HCT116 (cell line): Measurements from ENCODE around the gene RXFP4. TPM values are rescaled to one million over a fixed set of nuclear protein-coding genes. Genes with fewer than 3 reads are reported as not detected.

Experiments used
- ATAC-seq: fragments of 200-7000 bp; cut with Tn5 transposase; 2 replicates; pipeline ENCODE4 v1.9.1; 2020; ENCODE audit warnings: mild to moderate bottlenecking, moderate library complexity
- BruUV-seq: library from RNA; stranded (reverse); fragments of 400-500 nt; replicated peaks from 2 replicates; lab custom pipeline; 2021; lab: Mats Ljungman, UMichigan
- CTCF ChIA-PET: fragments of 300-600 bp; sonication (Branson Sonifier 250); formaldehyde crosslinking; loops from one replicate; lab custom pipeline; 2021; ENCODE audit warnings: antibody characterized with exemption; lab: Charles Lee
- POLR2A ChIA-PET: fragments of 300-600, 350-600 bp; sonication (Branson Sonifier 250); formaldehyde crosslinking; loops from one replicate; lab custom pipeline; 2021; ENCODE audit warnings: antibody characterized with exemption; lab: Charles Lee
- RAD21 ChIA-PET, 2 experiments: fragments of 300-600 bp; sonication (Branson Sonifier 250); formaldehyde crosslinking; loops; one replicate each; lab custom pipeline; 2023; ENCODE audit warnings: low total read pairs in 2 of 2; ENCODE audit not compliant: uncharacterized antibody in 2 of 2, unreplicated experiment in 2 of 2, low non-redundant PET in 1 of 2; lab: Charles Lee
- DNase-seq: peaks from one replicate; pipeline ENCODE4 v3.0.0-alpha.2; 2010; ENCODE audit warnings: low read depth, low spot score
- H2AFZ ChIP-seq: fragments of 200-600 bp; shearing (Covaris generic), sonication (generic); 2 replicates; pipeline ENCODE4 v1.6.1; 2017; ENCODE audit warnings: low read depth, mixed run types, mixed read lengths, antibody characterized with exemption, low read length; ENCODE audit not compliant: poor library complexity, severe bottlenecking
- H3K27ac ChIP-seq: 2 replicates; pipeline ENCODE4 v1.5.1; 2012; ENCODE audit warnings: low read depth, low read length
- H3K27me3 ChIP-seq: fragments of 200-600 bp; sonication (generic); 2 replicates; pipeline ENCODE4 v1.6.1; 2016; ENCODE audit warnings: mixed run types, low read length, mixed read lengths; ENCODE audit not compliant: insufficient read depth
- H3K36me3 ChIP-seq, 2 experiments: fragments of 200-500 bp in 1 of 2; fragments of 200-600 bp in 1 of 2; sonication (Bioruptor generic) in 1 of 2; sonication (generic) in 1 of 2; 2 replicates each; pipeline versions ENCODE4 v1.5.1 to v1.6.1; 2014 to 2016; ENCODE audit warnings: low read length in 2 of 2, inconsistent platforms in 1 of 2, mixed read lengths in 1 of 2, mixed run types in 1 of 2; ENCODE audit not compliant: insufficient read depth in 2 of 2, control insufficient read depth in 1 of 2
- H3K4me1 ChIP-seq, 2 experiments: fragments of 200-600 bp in 1 of 2; sonication (generic) in 1 of 2; 2 replicates each; pipeline versions ENCODE4 v1.5.1 to v1.6.1; 2012 to 2017; ENCODE audit warnings: low read length in 2 of 2, inconsistent platforms in 1 of 2, mild to moderate bottlenecking in 1 of 2, mixed read lengths in 1 of 2, mixed run types in 1 of 2, moderate library complexity in 1 of 2; ENCODE audit not compliant: insufficient read depth in 2 of 2, control insufficient read depth in 1 of 2
- H3K4me2 ChIP-seq: fragments of 200-600 bp; sonication (generic); 2 replicates; pipeline ENCODE4 v1.6.1; 2017; ENCODE audit warnings: mixed run types, low read length, mixed read lengths
- H3K4me3 ChIP-seq, 2 experiments: fragments of 200-600 bp in 1 of 2; sonication (generic) in 1 of 2; replicated peaks in 1 of 2; 2 replicates each; pipeline ENCODE4 v1.5.1; 2011 to 2016; ENCODE audit warnings: low read length in 2 of 2, control low read depth in 1 of 2, low read depth in 1 of 2, mild to moderate bottlenecking in 1 of 2, mixed read lengths in 1 of 2, mixed run types in 1 of 2
- H3K79me2 ChIP-seq: fragments of 200-600 bp; sonication (generic); 2 replicates; pipeline ENCODE4 v1.6.1; 2017; ENCODE audit warnings: mild to moderate bottlenecking, mixed run types, low read length, moderate library complexity, mixed read lengths; ENCODE audit not compliant: insufficient read depth
- H3K9ac ChIP-seq: fragments of 200-600 bp; sonication (generic); 2 replicates; pipeline ENCODE4 v1.6.1; 2016; ENCODE audit warnings: low read length, mixed read lengths
- H3K9me2 ChIP-seq: fragments of 200-600 bp; sonication (generic), shearing (Covaris generic); 2 replicates; pipeline ENCODE4 v1.6.1; 2017; ENCODE audit warnings: mixed run types, mild to moderate bottlenecking, moderate library complexity; ENCODE audit not compliant: insufficient read depth
- H3K9me3 ChIP-seq, 2 experiments: fragments of 200-500 bp in 1 of 2; fragments of 200-600 bp in 1 of 2; sonication (Bioruptor generic) in 1 of 2; sonication (generic) in 1 of 2; 2 replicates each; pipeline ENCODE4 v1.6.1; 2014 to 2017; ENCODE audit warnings: low read length in 2 of 2, mixed read lengths in 2 of 2, inconsistent platforms in 1 of 2, low read depth in 1 of 2, mild to moderate bottlenecking in 1 of 2, mixed run types in 1 of 2, moderate library complexity in 1 of 2; ENCODE audit not compliant: control insufficient read depth in 1 of 2, insufficient read depth in 1 of 2
- H4K20me1 ChIP-seq: fragments of 200-600 bp; sonication (generic), shearing (Covaris generic); 2 replicates; pipeline ENCODE4 v1.6.1; 2017; ENCODE audit warnings: mixed run types, mild to moderate bottlenecking, moderate library complexity; ENCODE audit not compliant: insufficient read depth
- CBX3 ChIP-seq: IDR thresholded peaks from 2 replicates; pipeline ENCODE4 v1.6.1; 2012; ENCODE audit warnings: low read depth
- EZH2 ChIP-seq: fragments of 200-600 bp; sonication (generic); IDR thresholded peaks from 2 replicates; pipeline ENCODE4 v1.6.1; 2017; ENCODE audit warnings: antibody characterized with exemption, mixed run types
- JUND ChIP-seq: IDR thresholded peaks from 2 replicates; pipeline ENCODE4 v1.6.1; 2012
- POLR2A ChIP-seq: IDR thresholded peaks from 2 replicates; pipeline ENCODE4 v1.7.0; 2011; ENCODE audit warnings: borderline replicate concordance; ENCODE audit not compliant: insufficient read depth, insufficient read length; ENCODE audit errors: extremely low read depth
- POLR2AphosphoS5 ChIP-seq: IDR thresholded peaks from 2 replicates; pipeline ENCODE4 v1.6.1; 2011; ENCODE audit warnings: mild to moderate bottlenecking, low read depth, low read length, moderate library complexity
- ZFX ChIP-seq: fragments of 450-650 bp; IDR thresholded peaks from 2 replicates; pipeline ENCODE4 v1.6.1; 2017
- intact Hi-C: fragments of 100-400 bp; cut with micrococcal nuclease; formaldehyde crosslinking; loops from 2 replicates; pipeline ENCODE4 v1.10.0; 2022
- total RNA-seq: library from RNA; stranded (reverse); gene quantifications from one replicate; pipeline ENCODE4 v1.2.1, GENCODE V29; 2021; ENCODE audit not compliant: unreplicated experiment
- TF ChIP-seq, protein P1 (sequence below): IDR thresholded peaks from 2 replicates; pipeline ENCODE4 v1.6.1; 2011; ENCODE audit warnings: mild to moderate bottlenecking, low read length, moderate library complexity; ENCODE audit not compliant: insufficient replicate concordance; ENCODE audit errors: extremely low read depth
- TF ChIP-seq, protein P2 (sequence below): IDR thresholded peaks from 2 replicates; pipeline ENCODE4 v1.6.1; 2012
- TF ChIP-seq, protein P3 (sequence below), 3 experiments: fragments of 200-600 bp in 1 of 3; sonication (generic) in 1 of 3; IDR thresholded peaks in 2 of 3; conservative IDR thresholded peaks in 1 of 3; 2 replicates each; pipeline ENCODE4 v1.5.1; 2012 to 2017; ENCODE audit warnings: low read depth in 2 of 3, low read length in 2 of 3, antibody characterized with exemption in 1 of 3, borderline replicate concordance in 1 of 3, control low read depth in 1 of 3, mild to moderate bottlenecking in 1 of 3, mixed read lengths in 1 of 3, mixed run types in 1 of 3, moderate library complexity in 1 of 3; ENCODE audit not compliant: insufficient read depth in 1 of 3
- TF ChIP-seq, protein P4 (sequence below): IDR thresholded peaks from 2 replicates; pipeline ENCODE4 v1.6.1; 2012

Gene RXFP4
- total RNA-seq, 1 experiment from 2014 or later = 0.20 TPM

DNA sequence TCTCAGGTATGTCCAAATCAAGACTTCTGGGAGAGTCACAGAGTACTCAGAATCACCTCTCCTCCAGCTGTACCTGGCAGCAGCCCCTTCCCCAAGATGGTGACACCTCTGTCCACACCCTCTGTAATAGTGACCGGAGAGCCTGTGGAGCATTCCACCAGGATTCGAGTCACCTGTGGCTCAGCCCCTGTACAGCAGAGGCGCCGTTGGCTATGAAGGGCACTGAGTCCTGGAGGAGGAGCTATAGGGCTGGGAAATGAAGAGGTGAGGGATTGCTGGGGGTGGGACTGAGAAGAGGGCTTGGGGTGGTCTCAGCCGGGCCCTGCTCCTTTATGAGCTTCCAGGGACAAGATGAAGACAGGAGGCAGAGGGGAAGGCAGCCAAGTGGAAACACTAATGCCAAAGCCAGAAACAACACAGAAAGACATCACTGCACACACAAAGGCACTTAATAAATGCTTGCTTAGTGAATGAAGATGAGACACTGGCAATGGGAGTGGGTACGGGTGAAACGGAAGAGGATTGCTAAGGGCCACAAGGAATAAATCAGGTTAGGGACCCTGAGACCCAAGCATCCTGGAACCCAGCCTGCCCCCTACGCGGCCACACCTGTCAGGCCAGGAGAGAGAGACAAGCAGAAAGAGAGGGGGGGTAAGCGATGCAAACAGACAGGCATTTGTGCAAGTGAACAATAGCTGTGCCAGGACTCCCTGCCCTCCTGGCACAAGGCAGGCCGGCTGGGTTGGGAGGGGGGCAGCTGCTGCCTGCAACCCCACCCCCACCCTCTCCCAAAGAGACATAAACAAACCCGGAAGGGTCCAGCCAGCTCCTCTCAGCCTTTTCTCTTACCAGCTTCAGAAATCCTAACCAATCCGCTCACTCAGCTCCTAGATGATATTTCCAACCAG is 33.0 kb downstream of the RXFP4 start (continued):
- TF ChIP-seq, protein P1, sequence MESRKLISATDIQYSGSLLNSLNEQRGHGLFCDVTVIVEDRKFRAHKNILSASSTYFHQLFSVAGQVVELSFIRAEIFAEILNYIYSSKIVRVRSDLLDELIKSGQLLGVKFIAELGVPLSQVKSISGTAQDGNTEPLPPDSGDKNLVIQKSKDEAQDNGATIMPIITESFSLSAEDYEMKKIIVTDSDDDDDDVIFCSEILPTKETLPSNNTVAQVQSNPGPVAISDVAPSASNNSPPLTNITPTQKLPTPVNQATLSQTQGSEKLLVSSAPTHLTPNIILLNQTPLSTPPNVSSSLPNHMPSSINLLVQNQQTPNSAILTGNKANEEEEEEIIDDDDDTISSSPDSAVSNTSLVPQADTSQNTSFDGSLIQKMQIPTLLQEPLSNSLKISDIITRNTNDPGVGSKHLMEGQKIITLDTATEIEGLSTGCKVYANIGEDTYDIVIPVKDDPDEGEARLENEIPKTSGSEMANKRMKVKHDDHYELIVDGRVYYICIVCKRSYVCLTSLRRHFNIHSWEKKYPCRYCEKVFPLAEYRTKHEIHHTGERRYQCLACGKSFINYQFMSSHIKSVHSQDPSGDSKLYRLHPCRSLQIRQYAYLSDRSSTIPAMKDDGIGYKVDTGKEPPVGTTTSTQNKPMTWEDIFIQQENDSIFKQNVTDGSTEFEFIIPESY = no peak
- TF ChIP-seq, protein P2, sequence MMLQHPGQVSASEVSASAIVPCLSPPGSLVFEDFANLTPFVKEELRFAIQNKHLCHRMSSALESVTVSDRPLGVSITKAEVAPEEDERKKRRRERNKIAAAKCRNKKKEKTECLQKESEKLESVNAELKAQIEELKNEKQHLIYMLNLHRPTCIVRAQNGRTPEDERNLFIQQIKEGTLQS = no peak
- TF ChIP-seq CBX3 (no peak), POLR2AphosphoS5 (no peak)

DNA sequence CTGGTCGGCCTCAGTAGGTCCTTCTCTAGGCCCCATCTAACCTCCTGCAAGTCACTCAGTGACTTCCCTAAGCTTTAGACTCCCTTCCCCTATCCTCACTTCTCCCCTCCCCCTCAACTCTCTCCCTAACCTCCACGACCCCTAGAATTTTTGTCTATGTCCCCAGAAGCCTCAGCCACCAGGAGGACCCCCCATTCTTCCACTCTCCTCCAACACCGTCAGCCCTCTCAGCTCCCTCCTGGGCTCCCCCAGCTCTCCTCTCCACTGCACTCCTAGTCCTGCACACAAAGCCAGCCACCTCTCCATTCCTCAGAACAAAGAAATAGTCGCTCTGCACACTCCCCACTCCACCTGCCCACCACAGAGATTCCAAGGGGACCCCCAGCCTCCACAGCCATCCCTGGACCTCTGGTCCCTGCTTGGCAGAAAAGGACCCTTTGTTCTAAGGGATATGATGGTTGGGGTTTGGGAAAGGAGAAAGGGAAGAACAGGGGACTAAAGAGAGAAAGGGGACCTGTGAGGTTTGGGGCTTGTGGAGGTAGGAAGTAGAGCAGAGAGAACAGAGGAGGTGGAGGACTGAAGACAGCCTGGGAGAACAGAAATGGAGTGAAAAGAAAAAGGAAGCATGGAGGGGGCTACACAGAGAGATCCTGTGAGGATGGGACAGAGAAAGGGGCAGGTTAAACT is 34.1 kb downstream of the RXFP4 start:
- no peaks in the 10 kb centered on the region for H3K36me3 ChIP-seq
- CTCF ChIA-PET = interaction anchor here (1.3 kb wide), 1 partner anchor 12 kb away, joined by 4 read pairs; no protein-coding TSS in a partner anchor
- no peak overlapping the region for H2AFZ ChIP-seq
- intact Hi-C loops = no loop called here
- no peaks in the 10 kb centered on the region for H3K9me2 ChIP-seq
- no TSS peak for BruUV-seq
- H3K27ac ChIP-seq = peak overlapping the region; percentile 85; the same call in 1 of the 2 replicates
- POLR2A ChIA-PET = interaction anchor here (1.4 to 3.6 kb wide), 3 partner anchors 8 to 31 kb away, joined by 4 to 28 read pairs (median 9); no protein-coding TSS in a partner anchor
- TF ChIP-seq POLR2A = no peak
- TF ChIP-seq, protein P3, sequence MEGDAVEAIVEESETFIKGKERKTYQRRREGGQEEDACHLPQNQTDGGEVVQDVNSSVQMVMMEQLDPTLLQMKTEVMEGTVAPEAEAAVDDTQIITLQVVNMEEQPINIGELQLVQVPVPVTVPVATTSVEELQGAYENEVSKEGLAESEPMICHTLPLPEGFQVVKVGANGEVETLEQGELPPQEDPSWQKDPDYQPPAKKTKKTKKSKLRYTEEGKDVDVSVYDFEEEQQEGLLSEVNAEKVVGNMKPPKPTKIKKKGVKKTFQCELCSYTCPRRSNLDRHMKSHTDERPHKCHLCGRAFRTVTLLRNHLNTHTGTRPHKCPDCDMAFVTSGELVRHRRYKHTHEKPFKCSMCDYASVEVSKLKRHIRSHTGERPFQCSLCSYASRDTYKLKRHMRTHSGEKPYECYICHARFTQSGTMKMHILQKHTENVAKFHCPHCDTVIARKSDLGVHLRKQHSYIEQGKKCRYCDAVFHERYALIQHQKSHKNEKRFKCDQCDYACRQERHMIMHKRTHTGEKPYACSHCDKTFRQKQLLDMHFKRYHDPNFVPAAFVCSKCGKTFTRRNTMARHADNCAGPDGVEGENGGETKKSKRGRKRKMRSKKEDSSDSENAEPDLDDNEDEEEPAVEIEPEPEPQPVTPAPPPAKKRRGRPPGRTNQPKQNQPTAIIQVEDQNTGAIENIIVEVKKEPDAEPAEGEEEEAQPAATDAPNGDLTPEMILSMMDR (IDR thresholded peaks at IDR 0.05 in 2 of 3, conservative IDR thresholded peaks at IDR 0.05 in 1 of 3; ENCODE audit: borderline replicate concordance in 1 of 3, insufficient read depth in 1 of 3, low read depth in 2 of 3, low read length in 2 of 3) = no peak
- TF ChIP-seq, protein P4, sequence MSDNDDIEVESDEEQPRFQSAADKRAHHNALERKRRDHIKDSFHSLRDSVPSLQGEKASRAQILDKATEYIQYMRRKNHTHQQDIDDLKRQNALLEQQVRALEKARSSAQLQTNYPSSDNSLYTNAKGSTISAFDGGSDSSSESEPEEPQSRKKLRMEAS = no peak
- TF ChIP-seq JUND = no peak
- no peak for TF ChIP-seq EZH2
- no peak for TF ChIP-seq ZFX
- RAD21 ChIA-PET = interaction anchor here in 1 of 2 experiments (1.0 kb wide), 1 partner anchor 12 kb away, joined by 3 read pairs; no protein-coding TSS in a partner anchor
- H3K4me3 ChIP-seq = peak overlapping the region; percentile 87 to 91; a peak in 3 of 4 replicates
- ATAC-seq = no peak
- H3K27me3 ChIP-seq = no peaks in the 10 kb centered on the region
- peak overlapping the region; percentile 96 for H3K4me2 ChIP-seq
- no peaks in the 10 kb centered on the region for H4K20me1 ChIP-seq
- no peaks in the 10 kb centered on the region for H3K9me3 ChIP-seq
- H3K4me1 ChIP-seq = peaks cover 44 to 69% of the 10 kb centered on the region in 2 experiments
- DNase-seq = no peak
- H3K79me2 ChIP-seq = peaks cover 84% of the 10 kb centered on the region
- H3K9ac ChIP-seq = peak overlapping the region; percentile 97; the same call in 1 of the 2 replicates
